ENCODE results near the gene MROH2B. TPM values are rescaled to one million over a fixed set of nuclear protein-coding genes. Genes with fewer than 3 reads are reported as not detected.

The MROH2B gene
- total and polyA plus RNA-seq, 5 donors from 2014 or later, result not detected

- no peaks in the 10 kb centered on the region for H3K36me3 ChIP-seq (ENCODE audit: control insufficient read depth, insufficient read depth, low read length)
- no peak for ATAC-seq (ENCODE audit: low read depth in 2 of 2)
- Mint-ChIP-seq H3K27me3 (no peaks in the 10 kb centered on the region), H3K4me1 (no peaks in the 10 kb centered on the region), H3K9me3 (peaks cover 0 to 6% (median 0%) of the 10 kb centered on the region in 7 donors), H3K4me3 (no peak overlapping the region), H3K27ac (no peak overlapping the region), H3K36me3 (no peaks in the 10 kb centered on the region)
- H3K27ac ChIP-seq (ENCODE audit: insufficient read depth, low read length, poor library complexity, severe bottlenecking), result no peak overlapping the region
- no peak overlapping the region for H3K4me3 ChIP-seq (ENCODE audit: low read depth, low read length)
- no peaks in the 10 kb centered on the region for H3K9me3 ChIP-seq (ENCODE audit: control insufficient read depth in 2 of 2, low read length in 2 of 2)
- H3K27me3 ChIP-seq (ENCODE audit: control insufficient read depth, insufficient read depth, low read length), result no peaks in the 10 kb centered on the region
- no peaks in the 10 kb centered on the region for H3K4me1 ChIP-seq (ENCODE audit: control insufficient read depth, insufficient read depth, low read length, poor library complexity, severe bottlenecking)
- DNase-seq, result no peak
Observed at GRCh38 chr5:41095324-41096101, 24.4 kb upstream of the MROH2B start.

GRCh38 chr5:41094871-41095270 lies 23.7 kb upstream of the MROH2B start:
- H3K27ac ChIP-seq (ENCODE audit: insufficient read depth, low read length, poor library complexity, severe bottlenecking), result no peak overlapping the region
- H3K4me1 Mint-ChIP-seq, result no peaks in the 10 kb centered on the region
- no peaks in the 10 kb centered on the region for H3K27me3 Mint-ChIP-seq
- no peak overlapping the region for H3K4me3 Mint-ChIP-seq
- H3K27me3 ChIP-seq (ENCODE audit: control insufficient read depth, insufficient read depth, low read length), result no peaks in the 10 kb centered on the region
- H3K36me3 Mint-ChIP-seq, result no peaks in the 10 kb centered on the region
- H3K36me3 ChIP-seq (ENCODE audit: control insufficient read depth, insufficient read depth, low read length), result no peaks in the 10 kb centered on the region
- H3K9me3 ChIP-seq (ENCODE audit: control insufficient read depth in 2 of 2, low read length in 2 of 2), result no peaks in the 10 kb centered on the region
- no peak overlapping the region for H3K27ac Mint-ChIP-seq
- no peak overlapping the region for H3K4me3 ChIP-seq (ENCODE audit: low read depth, low read length)
- H3K4me1 ChIP-seq (ENCODE audit: control insufficient read depth, insufficient read depth, low read length, poor library complexity, severe bottlenecking), result no peaks in the 10 kb centered on the region
- ATAC-seq (ENCODE audit: low read depth in 2 of 2) (no peak), DNase-seq (no peak)
- peaks cover 0 to 6% (median 0%) of the 10 kb centered on the region in 7 donors for H3K9me3 Mint-ChIP-seq

GRCh38 chr5:41093803-41094202 lies 22.7 kb upstream of the MROH2B start:
- no peak for ATAC-seq (ENCODE audit: low read depth in 2 of 2)
- peaks cover 0 to 6% (median 0%) of the 10 kb centered on the region in 7 donors for H3K9me3 Mint-ChIP-seq
- H3K27ac Mint-ChIP-seq, result no peak overlapping the region
- H3K27ac ChIP-seq (ENCODE audit: insufficient read depth, low read length, poor library complexity, severe bottlenecking), result no peak overlapping the region
- no peaks in the 10 kb centered on the region for H3K9me3 ChIP-seq (ENCODE audit: control insufficient read depth in 2 of 2, low read length in 2 of 2)
- no peaks in the 10 kb centered on the region for H3K36me3 Mint-ChIP-seq
- no peaks in the 10 kb centered on the region for H3K27me3 ChIP-seq (ENCODE audit: control insufficient read depth, insufficient read depth, low read length)
- no peaks in the 10 kb centered on the region for H3K4me1 Mint-ChIP-seq
- no peaks in the 10 kb centered on the region for H3K36me3 ChIP-seq (ENCODE audit: control insufficient read depth, insufficient read depth, low read length)
- no peaks in the 10 kb centered on the region for H3K27me3 Mint-ChIP-seq
- no peaks in the 10 kb centered on the region for H3K4me1 ChIP-seq (ENCODE audit: control insufficient read depth, insufficient read depth, low read length, poor library complexity, severe bottlenecking)
- no peak overlapping the region for H3K4me3 Mint-ChIP-seq
- no peak overlapping the region for H3K4me3 ChIP-seq (ENCODE audit: low read depth, low read length)
- DNase-seq, result no peak

GRCh38 chr5:41087461-41087860 lies 16.3 kb upstream of the MROH2B start:
- Mint-ChIP-seq H3K4me3 (no peak overlapping the region), H3K27ac (no peak overlapping the region), H3K9me3 (peaks cover 0 to 5% (median 0%) of the 10 kb centered on the region in 7 donors), H3K27me3 (no peaks in the 10 kb centered on the region), H3K36me3 (no peaks in the 10 kb centered on the region), H3K4me1 (no peaks in the 10 kb centered on the region)
- no peaks in the 10 kb centered on the region for H3K4me1 ChIP-seq (ENCODE audit: control insufficient read depth, insufficient read depth, low read length, poor library complexity, severe bottlenecking)
- DNase-seq, result no peak
- no peak overlapping the region for H3K4me3 ChIP-seq (ENCODE audit: low read depth, low read length)
- no peaks in the 10 kb centered on the region for H3K27me3 ChIP-seq (ENCODE audit: control insufficient read depth, insufficient read depth, low read length)
- H3K9me3 ChIP-seq (ENCODE audit: control insufficient read depth in 2 of 2, low read length in 2 of 2), result no peaks in the 10 kb centered on the region
- H3K36me3 ChIP-seq (ENCODE audit: control insufficient read depth, insufficient read depth, low read length), result no peaks in the 10 kb centered on the region
- ATAC-seq (ENCODE audit: low read depth in 2 of 2), result no peak
- H3K27ac ChIP-seq (ENCODE audit: insufficient read depth, low read length, poor library complexity, severe bottlenecking), result no peak overlapping the region

- Mint-ChIP-seq H3K4me1 (no peaks in the 10 kb centered on the region), H3K4me3 (no peak overlapping the region), H3K27ac (no peak overlapping the region), H3K27me3 (no peaks in the 10 kb centered on the region), H3K9me3 (peaks cover 0 to 8% (median 3%) of the 10 kb centered on the region in 7 donors), H3K36me3 (no peaks in the 10 kb centered on the region)
- H3K27ac ChIP-seq (ENCODE audit: insufficient read depth, low read length, poor library complexity, severe bottlenecking), result no peak overlapping the region
- H3K9me3 ChIP-seq (ENCODE audit: control insufficient read depth in 2 of 2, low read length in 2 of 2), result peaks cover 0 to 2% of the 10 kb centered on the region in 2 experiments
- H3K27me3 ChIP-seq (ENCODE audit: control insufficient read depth, insufficient read depth, low read length), result no peaks in the 10 kb centered on the region
- no peaks in the 10 kb centered on the region for H3K36me3 ChIP-seq (ENCODE audit: control insufficient read depth, insufficient read depth, low read length)
- no peak for ATAC-seq (ENCODE audit: low read depth in 2 of 2)
- DNase-seq, result no peak
- no peaks in the 10 kb centered on the region for H3K4me1 ChIP-seq (ENCODE audit: control insufficient read depth, insufficient read depth, low read length, poor library complexity, severe bottlenecking)
- H3K4me3 ChIP-seq (ENCODE audit: low read depth, low read length), result no peak overlapping the region
Observed at GRCh38 chr5:41083306-41083705, 12.2 kb upstream of the MROH2B start.

- H3K4me3 Mint-ChIP-seq, result no peak overlapping the region
- no peaks in the 10 kb centered on the region for H3K4me1 Mint-ChIP-seq
- Histone ChIP-seq H3K4me1 (ENCODE audit: control insufficient read depth, insufficient read depth, low read length, poor library complexity, severe bottlenecking) (no peaks in the 10 kb centered on the region), H3K9me3 (ENCODE audit: control insufficient read depth in 2 of 2, low read length in 2 of 2) (no peaks in the 10 kb centered on the region), H3K4me3 (ENCODE audit: low read depth, low read length) (no peak overlapping the region), H3K27me3 (ENCODE audit: control insufficient read depth, insufficient read depth, low read length) (no peaks in the 10 kb centered on the region), H3K27ac (ENCODE audit: insufficient read depth, low read length, poor library complexity, severe bottlenecking) (no peak overlapping the region), H3K36me3 (ENCODE audit: control insufficient read depth, insufficient read depth, low read length) (no peaks in the 10 kb centered on the region)
- ATAC-seq (ENCODE audit: low read depth in 2 of 2) (no peak), DNase-seq (no peak)
- H3K36me3 Mint-ChIP-seq, result no peaks in the 10 kb centered on the region
- no peaks in the 10 kb centered on the region for H3K27me3 Mint-ChIP-seq
- H3K27ac Mint-ChIP-seq, result no peak overlapping the region
- peaks cover 0 to 4% (median 0%) of the 10 kb centered on the region in 7 donors for H3K9me3 Mint-ChIP-seq
Observed at GRCh38 chr5:41071975-41072374, 833 bp upstream of the MROH2B start.

GRCh38 chr5:41067714-41068568 lies 3.2 kb downstream of the MROH2B start:
- H3K4me3 ChIP-seq (ENCODE audit: low read depth, low read length), result no peak overlapping the region
- no peak for ATAC-seq (ENCODE audit: low read depth in 2 of 2)
- no peak overlapping the region for H3K27ac ChIP-seq (ENCODE audit: insufficient read depth, low read length, poor library complexity, severe bottlenecking)
- H3K4me1 ChIP-seq (ENCODE audit: control insufficient read depth, insufficient read depth, low read length, poor library complexity, severe bottlenecking), result no peaks in the 10 kb centered on the region
- peaks cover 0 to 3% (median 0%) of the 10 kb centered on the region in 4 donors for H3K4me1 Mint-ChIP-seq
- no peaks in the 10 kb centered on the region for H3K36me3 ChIP-seq (ENCODE audit: control insufficient read depth, insufficient read depth, low read length)
- no peak overlapping the region for H3K27ac Mint-ChIP-seq
- peaks cover 0 to 3% (median 0%) of the 10 kb centered on the region in 7 donors for H3K9me3 Mint-ChIP-seq
- no peaks in the 10 kb centered on the region for H3K27me3 ChIP-seq (ENCODE audit: control insufficient read depth, insufficient read depth, low read length)
- no peaks in the 10 kb centered on the region for H3K36me3 Mint-ChIP-seq
- H3K27me3 Mint-ChIP-seq, result peaks cover 4% of the 10 kb centered on the region
- DNase-seq, result no peak
- H3K4me3 Mint-ChIP-seq, result no peak overlapping the region
- H3K9me3 ChIP-seq (ENCODE audit: control insufficient read depth in 2 of 2, low read length in 2 of 2), result no peaks in the 10 kb centered on the region
